D721Med (cell line): Measurements from ENCODE around the gene SFTPA2.
"Not testable (repeated sequence)": the region's sequence is repeated elsewhere in the genome, so short reads cannot be mapped to it uniquely, and the experiment has no call there.

ENCODE experiments used
- DNase-seq: peaks from one replicate; pipeline ENCODE4 v3.0.0; 2011; ENCODE audit warnings: low spot score; ENCODE audit not compliant: insufficient read length
- FAIRE-seq: peaks from 2 replicates; lab custom pipeline; 2011; peaks lifted over from hg19 to GRCh38; lab: Jason Lieb, UNC
- TF ChIP-seq, protein P1 (sequence below): IDR thresholded peaks from 2 replicates; pipeline ENCODE4 v1.5.1; 2012; ENCODE audit warnings: mild to moderate bottlenecking, control low read depth; ENCODE audit not compliant: insufficient read depth; ENCODE audit errors: missing control alignments

Gene SFTPA2

DNA sequence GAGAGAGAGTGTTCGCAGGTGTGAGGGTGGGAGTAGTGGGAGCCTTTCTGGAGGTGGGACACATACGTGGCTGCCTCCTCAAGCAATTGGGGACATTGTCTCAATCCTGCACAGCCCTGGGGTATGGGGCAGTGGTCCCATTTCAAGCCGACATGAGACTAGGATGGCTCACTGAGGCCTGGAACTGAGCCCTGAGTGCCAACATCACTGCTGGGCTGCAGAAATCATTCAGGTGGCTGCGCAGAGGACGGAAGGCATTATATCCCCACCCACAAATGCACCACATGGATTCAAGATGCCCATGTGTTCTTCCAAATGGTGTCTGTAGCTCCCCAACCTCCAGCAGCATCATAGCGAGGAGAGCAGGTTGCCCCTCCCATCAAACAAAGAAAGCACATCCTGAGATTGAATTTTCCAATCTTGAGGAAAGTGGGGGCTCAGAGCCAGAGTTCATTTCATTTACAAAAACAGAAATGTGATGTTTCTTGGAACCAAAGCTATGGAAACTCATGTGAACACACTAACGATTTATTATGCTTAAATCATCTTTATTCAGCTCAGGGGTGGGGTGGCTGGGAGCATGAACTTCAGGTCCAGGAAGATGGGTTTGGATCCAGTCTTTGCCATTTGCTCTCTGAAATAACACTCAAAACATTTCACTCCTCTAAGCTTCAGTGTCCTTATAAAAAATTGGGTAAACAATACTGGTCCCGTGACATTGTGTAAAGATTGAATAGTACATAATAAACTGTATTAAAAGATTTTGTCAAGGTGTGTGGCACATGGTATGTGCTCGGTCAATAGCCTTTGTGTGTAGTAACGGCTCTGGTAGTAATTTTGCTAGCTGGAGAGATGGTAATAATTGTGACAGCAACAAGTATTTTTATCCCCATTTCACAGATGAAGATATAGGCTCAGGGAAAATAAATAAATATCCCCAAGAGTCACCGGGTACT is 4.6 kb downstream of the SFTPA2 start:
- DNase-seq (no peak), FAIRE-seq (no peak)
- TF ChIP-seq, protein P1, sequence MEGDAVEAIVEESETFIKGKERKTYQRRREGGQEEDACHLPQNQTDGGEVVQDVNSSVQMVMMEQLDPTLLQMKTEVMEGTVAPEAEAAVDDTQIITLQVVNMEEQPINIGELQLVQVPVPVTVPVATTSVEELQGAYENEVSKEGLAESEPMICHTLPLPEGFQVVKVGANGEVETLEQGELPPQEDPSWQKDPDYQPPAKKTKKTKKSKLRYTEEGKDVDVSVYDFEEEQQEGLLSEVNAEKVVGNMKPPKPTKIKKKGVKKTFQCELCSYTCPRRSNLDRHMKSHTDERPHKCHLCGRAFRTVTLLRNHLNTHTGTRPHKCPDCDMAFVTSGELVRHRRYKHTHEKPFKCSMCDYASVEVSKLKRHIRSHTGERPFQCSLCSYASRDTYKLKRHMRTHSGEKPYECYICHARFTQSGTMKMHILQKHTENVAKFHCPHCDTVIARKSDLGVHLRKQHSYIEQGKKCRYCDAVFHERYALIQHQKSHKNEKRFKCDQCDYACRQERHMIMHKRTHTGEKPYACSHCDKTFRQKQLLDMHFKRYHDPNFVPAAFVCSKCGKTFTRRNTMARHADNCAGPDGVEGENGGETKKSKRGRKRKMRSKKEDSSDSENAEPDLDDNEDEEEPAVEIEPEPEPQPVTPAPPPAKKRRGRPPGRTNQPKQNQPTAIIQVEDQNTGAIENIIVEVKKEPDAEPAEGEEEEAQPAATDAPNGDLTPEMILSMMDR = no peak

DNA sequence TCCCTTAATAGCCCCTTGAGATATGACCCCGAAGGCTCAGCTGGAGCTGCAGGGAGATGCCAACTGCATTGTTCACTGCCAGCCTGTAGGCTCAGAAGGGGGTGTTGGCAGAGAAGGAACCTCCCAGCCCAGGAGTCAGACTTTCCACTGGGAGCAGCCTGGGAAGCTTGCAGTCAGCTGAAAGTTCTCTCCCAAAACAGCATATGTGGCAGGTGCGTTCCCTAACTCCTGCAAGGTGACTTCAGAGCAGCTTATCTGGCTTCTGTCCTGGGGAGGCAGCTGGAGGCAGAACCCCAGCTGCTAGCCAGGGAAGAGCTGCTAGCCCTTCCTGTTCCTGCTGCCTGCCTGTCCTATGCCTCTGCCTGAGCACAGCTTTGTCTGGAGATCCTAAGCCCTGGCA is 8.1 kb downstream of the SFTPA2 start:
- TF ChIP-seq, protein P1 = no peak
- FAIRE-seq = no peak
- DNase-seq = no peak

DNA sequence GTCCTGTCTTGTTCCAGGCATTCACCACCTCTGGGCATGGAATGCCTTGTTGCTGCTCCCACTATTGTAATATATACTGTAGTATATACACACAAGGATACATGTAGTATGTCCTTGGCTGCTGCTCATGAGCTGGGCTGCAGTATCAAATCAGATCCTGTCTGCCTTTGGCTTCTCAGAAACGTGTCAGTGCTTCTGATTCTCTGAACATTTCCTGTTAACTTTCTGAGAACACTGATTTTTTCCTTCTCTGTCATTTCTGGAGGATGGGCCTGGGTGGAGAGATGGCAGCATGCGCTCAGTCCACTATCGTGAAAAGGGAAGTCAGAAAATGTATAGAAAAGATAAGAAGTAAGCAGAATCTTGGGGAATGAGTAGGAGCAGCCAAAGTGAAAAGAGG is 12.2 kb downstream of the SFTPA2 start:
- DNase-seq (no peak), FAIRE-seq (no peak)
- TF ChIP-seq, protein P1 = no peak

DNA sequence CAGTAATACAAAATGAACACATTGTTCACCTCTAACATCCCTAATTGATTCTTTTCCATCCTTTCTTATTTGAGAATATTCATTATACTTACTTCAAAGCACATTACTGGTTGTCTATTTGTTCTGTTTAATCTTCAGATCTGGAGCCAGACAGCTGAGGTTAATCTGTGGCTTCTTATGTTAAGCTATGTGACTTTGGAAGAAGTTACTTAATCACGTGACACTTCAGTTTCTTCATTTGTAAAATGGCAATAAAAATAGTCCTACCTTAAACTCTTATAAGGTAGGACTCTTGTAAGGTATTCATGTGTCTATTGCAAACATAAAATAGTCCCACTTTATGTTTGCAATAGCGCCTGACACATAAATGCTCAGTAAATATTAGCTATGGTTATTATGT is 13.1 kb downstream of the SFTPA2 start:
- DNase-seq, FAIRE-seq: not testable (repeated sequence)

DNA sequence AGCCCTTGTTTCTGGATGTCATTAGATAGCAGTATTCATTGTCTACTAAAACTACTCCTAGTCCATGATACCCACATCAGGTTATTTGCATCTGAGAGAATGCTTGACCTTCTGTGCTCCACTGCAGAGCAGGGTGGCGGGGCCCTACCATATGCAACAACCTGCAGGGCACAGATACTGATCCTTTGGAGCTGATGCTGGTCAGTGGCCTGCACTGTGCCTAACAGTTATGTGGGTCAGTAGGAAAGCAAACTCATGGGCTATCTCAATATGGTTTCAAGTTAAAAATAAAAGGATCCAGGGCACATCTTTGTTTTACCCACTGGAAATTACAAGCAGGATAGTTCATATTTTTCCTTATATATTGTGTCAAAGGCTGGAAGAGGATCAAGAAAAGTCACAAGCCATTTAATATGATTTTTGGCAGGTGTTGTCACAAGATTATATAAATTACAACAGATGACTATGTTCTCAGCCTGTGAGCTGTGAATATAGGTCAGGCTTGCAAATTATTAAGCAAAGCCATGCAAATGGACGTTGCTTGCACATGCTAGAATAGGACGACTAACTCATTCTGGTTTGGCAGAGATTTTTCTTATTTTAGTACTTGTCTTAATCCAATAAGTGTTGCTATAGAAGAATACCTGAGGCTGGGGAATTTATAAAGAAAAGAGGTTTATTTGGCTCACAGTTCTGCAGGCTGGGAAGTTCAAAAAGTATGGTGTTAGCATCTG is 15.1 kb downstream of the SFTPA2 start:
- not testable (repeated sequence) for FAIRE-seq, DNase-seq

DNA sequence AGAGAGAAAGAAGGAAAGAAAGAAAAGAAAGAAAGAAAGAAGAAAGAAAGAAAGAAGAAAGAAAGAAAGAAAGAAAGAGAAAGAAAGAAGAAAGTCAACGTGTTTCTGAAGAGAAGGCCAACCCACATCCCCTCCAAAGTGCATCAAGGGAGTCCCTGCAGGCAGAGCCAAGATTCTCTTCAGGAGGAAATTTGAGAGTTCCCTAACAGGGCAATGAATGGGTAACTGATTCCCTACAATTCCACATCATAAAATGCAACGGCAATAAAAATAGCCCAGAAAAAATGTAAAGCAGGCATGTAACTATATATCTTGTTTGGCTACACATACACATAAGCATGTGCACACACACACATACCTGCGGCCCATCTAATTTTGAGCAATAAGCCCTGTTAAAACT is 15.8 kb downstream of the SFTPA2 start:
- not testable (repeated sequence) for DNase-seq, FAIRE-seq

DNA sequence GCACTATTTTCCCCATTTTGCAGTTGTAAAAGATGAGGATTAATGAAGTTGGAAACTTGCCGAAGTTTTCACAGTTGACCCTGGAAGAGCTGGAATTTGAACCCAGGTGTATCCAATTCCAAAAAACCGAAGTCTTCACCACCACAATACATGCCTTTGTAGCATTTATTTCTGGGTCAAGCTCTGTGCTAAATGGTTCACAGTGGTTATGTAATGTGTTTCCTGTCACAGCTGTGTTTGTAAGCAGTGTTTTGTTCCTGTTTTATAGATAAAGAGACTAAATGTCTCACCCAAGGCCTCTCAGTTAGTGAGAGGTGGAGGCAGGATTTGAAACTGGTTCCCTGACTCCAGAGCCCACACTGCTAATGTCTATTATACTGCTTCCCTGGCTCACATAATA is 17.6 kb downstream of the SFTPA2 start:
- no peak for DNase-seq
- no peak for FAIRE-seq
- TF ChIP-seq, protein P1 = no peak

DNA sequence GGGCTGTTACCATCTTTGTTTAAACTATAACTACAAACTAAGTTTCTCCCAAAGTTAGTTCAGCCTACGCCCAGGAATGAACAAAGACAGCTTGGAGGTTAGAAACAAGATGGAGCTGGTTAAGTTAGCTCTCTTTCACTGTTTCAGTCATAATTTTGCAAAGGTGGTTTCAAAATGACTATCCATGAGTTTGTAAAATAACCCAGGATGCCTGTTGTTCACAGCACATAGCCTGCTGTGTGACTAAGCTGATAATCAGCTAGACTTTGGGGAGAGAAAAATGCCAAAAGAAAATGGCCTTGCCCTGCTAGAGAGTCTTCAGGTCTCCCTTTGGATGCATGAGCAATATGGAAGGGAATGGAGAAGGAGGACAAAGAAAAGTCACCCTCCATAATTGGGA is 19.3 kb downstream of the SFTPA2 start:
- FAIRE-seq, DNase-seq: not testable (repeated sequence)

DNA sequence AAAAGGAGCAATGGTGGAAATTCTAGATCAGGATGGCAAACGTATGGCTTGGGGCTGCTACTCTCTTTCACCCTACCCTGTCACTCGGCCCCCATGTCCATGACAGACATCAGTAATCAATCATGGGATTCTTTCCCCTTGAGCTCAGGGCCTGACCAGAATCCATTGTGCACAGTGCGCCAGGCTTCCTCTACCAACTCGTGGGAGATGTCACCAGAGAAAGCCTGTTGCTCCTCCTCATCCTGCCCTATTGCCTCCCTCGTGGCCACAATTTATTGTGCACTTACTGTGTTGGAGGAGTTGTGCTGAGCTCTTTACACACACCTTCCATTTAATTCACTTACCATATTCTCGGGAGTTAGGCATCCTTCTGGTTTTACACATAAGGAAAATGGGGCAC is 21.9 kb downstream of the SFTPA2 start:
- not testable (repeated sequence) for FAIRE-seq, DNase-seq

DNA sequence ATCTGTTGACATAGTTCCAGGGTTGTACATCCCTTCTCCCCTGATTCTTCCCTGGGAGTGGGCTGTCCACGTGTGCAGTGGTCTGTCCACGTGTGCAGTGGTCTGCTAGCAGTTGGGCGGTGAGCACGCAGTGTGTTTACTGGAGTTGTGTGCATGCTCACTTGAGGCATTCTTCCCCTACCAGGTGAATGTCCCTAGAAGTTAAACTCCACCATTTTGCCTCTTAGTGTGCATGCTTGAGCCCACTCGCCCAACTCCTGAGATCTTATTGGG is 26.4 kb downstream of the SFTPA2 start:
- not testable (repeated sequence) for DNase-seq

DNA sequence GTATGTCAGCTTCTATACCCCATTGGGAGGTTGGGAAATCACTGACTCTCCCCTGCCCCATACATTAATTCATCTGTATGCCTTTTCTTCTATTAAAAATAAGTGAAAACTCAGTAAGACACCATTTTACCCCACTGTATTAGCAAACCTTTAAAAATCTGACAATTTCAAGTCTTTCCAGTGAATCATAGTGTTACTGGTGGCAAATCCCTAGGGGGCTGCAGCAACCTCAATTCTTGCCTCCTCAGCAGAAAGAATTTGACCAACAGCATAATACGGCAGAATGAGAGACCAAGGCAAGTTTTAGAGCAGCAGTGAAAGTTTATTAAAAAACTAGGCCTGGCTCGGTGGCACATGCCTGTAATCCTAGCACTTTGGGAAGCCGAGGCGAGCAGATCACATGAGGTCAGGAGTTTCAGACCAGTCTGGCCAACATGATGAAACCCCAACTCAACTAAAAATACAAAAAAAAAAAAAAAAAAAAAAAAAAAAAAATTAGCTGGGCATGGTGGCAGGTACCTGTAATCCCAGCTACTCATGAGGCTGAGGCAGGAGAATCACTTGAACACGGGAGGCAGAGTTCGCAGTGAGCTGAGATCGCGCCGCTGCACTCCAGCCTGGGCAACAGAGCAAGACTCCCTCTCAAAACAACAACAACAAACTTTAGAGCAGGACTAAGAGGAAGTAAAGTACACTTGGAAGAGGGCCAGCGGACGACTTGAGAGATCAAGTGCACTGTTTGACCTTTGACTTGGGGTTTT is 26.9 kb downstream of the SFTPA2 start:
- DNase-seq, FAIRE-seq: not testable (repeated sequence)

More for the DNA sequence above, 26.4 kb downstream of the SFTPA2 start:
- FAIRE-seq = not testable (repeated sequence)

DNA sequence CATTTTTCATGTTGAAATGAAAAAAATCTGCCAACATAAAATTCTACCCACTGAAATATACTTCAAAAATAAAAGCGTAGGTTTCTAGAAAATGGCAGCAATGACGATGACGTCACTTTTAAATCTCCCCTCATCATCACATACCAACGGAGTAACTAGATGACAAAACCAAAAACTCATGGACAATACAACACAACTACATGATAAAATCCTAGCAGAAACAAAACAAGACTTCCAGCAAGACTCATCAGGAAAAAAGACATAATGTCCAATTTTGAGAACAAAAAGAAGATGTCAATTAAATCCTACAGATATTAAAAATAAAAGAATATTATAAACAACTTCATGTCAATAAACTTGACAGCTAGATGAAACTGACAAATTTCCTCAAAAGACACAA is 31.9 kb downstream of the SFTPA2 start:
- DNase-seq, FAIRE-seq: not testable (repeated sequence)

DNA sequence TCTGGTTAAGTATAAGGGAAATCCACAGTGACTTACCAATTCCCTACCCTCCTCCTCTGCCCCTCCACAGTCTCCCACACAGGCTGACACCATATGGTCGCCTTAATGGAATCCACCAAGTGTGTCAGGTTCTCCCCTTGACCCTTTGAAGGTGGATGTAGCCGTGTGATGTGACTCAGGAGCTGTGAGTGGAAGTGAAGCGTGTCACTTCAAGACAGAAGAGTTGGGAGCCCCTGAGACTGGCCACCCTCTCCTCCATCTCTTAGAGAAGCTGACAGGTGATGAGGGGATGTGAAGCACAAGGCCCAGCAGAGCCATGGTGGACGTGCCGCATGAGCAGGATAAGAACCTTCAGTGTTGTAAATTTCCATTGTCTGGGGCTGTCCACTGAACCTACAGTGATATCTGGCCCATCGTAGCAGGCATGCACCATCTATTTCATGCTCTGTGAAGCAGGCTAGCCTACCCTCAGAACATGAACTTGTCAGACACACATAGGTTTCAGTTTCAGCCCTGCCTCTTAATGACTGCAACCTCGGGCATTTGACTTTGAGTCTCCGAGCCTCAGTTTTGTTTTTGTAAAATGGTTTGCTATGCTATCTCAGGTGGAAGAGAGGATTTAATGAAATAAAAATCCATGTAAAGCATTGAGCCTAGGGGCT is 35.0 kb downstream of the SFTPA2 start:
- FAIRE-seq, DNase-seq: not testable (repeated sequence)
